DMS53 treated with DMSO at 0.1 percent for 48 hours (cell line): ENCODE results near the gene ZNF282.

Source experiments
- DNase-seq: peaks from one replicate; lab custom pipeline; 2025; ENCODE audit not compliant: unreplicated experiment; lab: John Stamatoyannopoulos, UW

The ZNF282 gene

DNA sequence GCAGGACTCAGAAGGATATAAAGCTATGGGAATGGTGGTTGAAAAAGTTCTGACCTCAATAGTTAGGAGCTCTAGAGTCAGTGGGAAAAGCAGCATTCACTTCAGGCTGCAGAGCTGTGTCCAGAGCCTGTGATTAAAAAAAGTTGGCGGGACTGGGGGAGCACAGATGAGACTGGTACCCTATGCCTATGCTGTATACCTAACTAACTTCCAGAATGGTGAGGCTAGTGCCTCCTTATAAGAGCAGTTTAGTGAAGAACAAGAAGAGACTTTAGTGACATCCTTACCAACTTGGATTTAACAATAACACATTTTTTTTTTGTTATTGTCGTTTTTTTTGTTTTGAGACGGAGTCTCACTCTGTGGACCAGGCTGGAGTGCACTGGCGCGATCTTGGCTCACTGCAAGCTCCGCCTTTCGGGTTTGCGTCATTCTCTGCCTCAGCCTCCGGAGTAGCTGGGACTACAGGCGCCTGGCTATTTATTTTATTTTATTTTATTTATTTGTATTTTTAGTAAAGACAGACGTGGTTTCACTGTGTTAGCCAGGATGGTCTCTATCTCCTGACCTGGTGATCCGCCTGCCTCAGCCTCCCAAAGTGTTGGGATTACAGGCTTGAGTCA, 6.6 kb upstream of the ZNF282 start:
- no peak for DNase-seq

DNA sequence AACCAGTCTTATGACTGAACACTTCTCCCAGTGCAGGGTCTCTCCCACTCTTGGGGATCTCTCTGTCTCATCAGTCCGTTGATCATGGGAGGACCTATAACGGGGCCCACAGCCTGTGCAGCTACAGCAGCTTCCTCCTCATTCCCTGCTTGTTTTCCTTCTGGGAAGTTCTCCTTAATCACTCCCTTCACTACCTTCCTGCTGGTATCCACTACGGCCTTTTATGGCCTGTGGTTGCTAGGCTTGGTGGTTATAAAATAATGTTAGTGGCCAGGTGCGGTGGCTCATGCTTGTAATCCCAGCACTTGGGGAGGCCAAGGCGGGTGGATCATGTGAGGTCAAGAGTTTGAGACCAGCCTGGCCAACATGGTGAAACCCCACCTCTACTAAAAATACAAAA, 3.5 kb upstream of the ZNF282 start:
- no peak for DNase-seq

DNA sequence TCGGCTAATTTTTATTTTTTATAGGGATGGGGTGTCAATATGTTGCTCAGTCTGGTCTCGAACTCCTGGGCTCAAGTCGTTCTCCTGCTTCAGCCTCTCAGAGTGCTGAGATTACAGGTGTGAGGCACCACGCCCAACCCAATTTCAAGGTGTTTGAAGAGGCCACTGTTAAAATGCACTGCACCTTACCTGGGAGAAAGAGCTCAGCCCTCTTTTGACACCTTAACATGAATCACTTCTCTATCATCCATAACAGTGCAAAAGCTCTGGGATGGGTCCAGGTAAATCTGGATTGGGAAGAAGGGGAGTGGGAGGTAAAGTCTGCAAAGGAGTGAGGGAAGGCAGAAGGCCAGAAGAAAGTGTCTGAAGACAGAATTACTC, 557 bp upstream of the ZNF282 start:
- no peak for DNase-seq

DNA sequence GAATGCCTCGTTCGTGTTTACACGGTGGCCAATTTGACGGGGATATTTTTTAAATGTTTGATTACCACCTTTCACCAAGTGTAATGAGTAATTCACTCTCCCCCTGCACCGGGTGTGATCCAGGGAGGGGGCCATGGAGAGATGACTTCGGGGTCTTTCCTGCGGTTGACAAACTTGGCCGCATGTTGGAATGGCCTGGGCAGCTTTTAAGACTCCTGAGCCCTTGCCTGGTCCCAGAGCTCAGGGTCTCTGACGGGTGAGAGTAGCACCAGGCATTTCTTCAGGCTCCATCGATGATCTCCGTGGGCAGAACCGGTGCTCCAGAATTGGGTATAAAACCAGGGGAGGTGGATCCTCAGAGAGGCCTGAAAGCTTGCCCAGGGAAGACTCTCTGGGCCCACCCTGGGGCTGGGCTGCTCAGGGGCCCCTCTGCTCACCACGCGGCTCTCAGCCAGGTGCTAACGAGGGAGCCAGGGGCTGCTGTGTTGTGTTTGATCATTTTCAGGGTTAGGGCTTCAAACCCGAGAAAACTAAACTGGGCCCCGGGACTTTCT, 882 bp downstream of the ZNF282 start:
- no peak for DNase-seq

DNA sequence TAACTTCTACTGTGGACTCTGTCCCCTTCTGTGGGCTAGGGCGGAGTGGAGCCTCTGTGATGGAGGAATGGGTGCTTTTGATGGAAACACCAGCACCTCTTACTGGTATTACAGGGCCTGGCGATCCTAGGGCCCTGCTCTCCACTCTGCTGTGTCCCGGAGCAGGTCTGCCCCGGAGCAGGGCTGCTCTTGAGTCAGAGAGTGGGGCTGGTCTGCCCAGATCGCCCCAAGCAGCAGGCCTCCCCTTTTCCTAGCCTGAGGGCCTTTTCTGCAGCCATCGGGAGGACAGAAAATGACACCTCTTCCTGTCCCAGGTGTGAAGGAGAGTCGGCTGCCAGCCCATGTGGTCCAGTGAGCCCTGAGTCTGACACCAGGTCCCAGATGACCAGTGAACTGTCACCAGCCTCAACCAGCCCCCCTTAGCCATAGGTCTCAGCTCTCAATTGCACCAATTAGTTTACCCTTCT, 1.4 kb downstream of the ZNF282 start:
- DNase-seq: no peak

DNA sequence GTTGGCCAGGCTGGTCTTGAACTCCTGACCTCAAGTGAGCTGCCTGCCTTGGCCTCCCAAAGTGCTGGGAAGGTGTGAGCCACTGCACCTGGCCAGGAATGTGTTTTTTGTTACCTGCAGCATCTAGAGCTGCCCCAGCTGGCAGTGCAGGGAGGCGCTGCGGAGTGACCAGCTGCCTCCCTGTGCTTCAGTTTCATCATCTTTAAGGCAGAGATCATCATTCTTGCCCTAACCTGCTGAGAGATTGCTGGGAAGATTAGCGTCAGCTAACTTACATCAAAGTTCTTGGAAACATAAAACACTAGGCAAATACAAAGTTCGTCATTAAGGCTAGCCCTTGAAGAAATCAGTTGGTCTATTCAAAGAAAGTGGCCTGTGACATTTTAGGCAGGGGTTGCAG, 2.3 kb downstream of the ZNF282 start:
- no peak for DNase-seq

DNA sequence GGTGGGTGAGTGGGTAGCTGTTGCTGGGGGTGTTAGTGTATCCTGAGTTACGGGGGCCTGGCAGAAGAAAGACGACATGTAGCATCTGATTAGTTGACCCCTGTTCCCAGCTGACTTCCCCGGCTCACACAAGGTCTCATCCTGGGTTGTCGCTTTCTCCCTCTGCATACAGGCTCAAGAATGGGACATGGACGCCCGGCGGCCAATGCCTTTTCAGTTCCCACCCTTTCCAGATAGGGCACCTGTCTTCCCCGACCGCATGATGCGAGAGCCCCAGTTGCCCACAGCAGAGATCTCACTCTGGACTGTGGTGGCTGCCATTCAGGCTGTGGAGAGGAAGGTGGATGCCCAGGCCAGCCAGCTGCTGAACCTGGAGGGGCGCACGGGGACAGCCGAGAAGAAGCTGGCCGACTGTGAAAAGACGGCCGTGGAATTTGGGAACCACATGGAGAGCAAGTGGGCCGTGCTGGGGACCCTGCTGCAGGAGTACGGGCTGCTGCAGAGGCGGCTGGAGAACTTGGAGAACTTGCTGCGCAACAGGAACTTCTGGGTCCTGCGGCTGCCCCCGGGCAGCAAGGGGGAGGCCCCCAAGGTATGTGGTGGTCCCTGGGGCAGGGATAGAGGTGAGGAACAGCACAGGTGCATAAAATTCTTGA, 2.9 kb downstream of the ZNF282 start:
- DNase-seq: no peak

DNA sequence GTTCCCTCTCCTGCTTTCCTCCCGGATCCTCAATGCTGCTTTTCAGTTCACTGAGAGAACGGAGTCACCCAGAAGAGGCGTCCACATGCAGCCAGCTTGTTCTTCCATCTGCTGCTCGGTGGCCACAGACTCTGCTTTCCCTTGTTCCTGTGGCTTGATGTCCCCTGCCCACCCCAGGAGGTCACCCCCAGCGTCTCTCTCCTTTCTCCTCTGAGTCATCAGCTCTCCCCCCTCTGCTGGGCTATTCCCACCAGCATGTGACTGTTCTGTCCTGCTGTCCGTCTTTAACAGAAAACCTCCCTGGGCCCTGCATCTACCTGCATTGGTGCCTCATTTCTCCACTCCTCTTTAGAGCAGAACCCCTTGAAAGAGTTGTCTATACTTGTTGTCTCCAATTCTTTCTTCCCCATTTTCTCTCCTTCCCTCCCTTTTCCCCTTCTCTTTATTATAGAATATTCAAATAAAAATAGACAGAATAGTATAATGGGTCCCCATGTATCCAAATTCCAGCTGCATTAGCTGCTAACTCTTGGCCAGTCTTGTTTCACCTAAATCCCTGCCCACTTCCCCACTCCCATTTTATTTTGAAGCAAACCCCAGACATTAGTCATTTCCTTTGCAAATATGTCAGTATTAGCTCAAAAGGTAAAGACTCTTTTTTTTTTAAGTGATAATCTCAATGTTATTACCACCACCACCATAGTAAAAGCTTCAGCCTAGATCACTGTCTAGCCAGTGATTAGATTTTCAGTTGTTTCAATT, 4.1 kb downstream of the ZNF282 start:
- DNase-seq: no peak

DNA sequence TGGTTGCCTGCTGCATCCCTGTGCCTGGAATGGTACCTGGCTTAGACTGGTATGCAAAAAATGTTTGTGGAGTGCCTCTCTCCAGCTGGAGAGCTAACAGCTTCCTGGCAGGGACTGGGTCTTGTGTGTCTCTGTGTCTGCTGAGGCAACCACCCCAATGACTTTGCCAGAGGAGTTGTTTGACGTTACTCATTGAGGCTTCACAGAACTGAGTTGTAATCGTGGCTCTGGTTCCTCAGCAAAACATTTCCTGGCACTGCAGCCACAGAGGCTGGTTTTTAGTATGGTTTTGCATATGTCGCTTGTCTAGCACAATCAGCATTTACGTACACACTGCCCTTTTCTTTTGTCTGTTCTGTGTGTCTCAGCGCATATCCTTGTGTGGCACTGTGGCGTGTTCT, 7.5 kb downstream of the ZNF282 start:
- no peak for DNase-seq

DNA sequence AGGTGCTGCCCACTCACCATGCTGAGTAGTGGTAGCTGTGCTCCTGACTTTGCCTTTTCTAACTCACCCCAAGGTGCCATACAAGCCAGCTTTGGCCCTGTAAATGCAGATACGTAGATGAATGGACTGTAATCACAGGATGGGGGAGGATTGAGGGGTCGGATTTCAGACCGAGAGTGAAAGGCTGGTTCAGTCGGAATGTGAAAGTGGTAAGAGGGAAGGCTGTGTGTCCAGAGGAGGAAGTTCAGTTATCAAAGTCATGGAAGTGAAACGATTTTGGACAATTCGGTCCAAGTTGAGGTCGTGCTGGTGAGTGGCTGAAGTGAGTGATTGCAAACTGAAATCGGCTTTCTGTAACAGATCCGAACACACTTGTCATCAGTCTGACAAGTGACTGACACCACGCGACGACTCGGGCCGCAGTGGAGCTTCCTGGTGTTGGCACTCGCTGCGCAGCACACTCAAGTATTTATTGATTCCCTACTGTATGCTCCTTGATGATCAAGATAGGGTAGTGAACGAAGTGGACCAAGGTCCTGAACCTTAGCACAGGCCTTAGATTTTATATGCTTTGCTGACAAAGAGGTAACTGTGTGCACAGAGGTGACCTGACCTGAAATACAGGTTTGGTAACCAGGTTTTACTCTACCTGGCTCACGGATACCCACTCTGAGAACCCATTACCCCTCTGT, 10.5 kb downstream of the ZNF282 start:
- DNase-seq: no peak

DNA sequence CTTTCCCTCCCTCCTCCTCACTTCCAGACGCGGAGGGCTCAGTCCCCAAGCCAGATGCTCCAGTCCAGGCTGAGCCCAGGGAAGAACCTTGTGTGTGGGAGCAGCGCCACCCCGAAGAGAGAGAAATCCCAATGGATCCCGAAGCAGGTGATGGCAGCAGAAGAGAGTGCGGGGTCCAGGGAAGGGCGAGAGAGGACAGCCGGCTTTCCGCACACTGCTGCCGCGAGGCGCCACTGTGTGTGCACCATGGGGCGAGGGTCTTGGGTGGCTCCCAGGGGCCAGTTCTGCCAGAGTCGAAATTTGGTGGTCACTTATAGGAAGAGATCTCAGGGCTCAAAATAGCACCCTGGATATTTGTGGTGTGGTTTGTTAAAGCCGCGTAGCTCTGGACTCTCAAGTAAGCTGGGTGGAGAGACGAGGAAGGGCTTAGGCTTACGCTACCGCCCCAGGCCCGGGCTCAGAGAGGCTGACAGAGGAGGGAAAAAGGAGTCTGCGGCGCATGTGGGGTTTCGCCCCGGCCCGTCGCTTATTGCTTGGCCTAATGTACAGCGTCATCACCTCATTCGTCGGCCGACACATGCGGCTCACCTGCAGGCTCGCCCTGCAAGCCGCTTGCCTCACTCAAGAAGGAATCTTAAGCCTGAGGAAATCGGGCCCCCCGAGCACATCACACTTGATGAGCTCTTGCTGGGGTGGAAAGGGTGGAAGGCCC, 12.1 kb downstream of the ZNF282 start:
- no peak for DNase-seq

DNA sequence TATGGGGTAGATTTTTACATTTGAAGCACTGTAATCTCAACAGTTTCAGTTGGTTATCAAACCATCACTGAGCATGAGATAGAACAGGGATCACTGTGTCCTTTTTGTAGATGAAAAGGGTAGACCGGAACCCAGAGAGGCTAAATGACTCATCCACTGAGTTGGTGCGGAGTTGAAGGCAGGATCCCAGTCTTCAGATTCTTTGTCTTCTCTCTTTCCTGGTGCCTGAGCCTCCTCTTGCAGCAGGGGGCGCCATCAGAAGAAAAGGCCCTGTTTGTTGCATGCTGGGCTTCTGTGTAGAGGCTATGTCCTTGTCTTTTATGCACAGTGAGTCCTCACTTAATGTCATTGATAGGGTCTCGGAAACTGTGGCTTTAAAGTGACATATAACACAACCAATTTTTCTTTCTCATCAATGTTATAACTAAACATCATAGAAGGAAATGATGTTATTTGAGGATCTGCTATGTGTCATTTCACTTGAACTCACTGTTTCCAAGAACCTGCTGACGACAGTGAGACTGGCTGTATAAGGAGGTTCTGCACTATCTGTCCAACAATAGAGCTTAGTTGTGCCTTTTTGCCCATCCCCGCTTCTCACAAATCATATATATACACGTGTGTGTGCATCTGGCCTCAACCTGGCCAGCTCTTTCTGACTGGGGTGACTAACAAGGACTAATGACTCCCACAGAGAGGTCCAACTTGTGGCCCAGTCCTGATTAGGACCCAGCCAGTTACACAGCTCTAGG, 14.3 kb downstream of the ZNF282 start:
- peak; percentile 29 for DNase-seq

DNA sequence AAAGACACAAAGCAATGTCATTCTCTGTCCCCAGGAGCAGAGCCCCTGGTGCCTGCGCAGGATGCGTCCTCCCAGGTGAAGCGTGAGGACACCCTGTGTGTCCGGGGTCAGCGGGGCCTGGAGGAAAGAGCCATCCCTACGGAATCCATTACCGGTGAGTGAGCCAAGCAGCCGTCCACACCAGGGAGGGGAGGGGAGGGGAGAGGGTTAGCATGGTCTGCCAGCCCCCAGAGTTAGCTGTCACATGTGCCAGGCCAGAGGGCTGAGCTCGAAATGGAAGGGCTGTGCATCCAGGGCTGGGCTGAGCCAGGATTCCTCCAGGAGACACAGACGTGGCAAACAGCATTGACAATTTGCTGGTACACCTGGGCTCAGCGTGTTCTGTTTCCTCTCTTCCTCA, 15.2 kb downstream of the ZNF282 start:
- no peak for DNase-seq

DNA sequence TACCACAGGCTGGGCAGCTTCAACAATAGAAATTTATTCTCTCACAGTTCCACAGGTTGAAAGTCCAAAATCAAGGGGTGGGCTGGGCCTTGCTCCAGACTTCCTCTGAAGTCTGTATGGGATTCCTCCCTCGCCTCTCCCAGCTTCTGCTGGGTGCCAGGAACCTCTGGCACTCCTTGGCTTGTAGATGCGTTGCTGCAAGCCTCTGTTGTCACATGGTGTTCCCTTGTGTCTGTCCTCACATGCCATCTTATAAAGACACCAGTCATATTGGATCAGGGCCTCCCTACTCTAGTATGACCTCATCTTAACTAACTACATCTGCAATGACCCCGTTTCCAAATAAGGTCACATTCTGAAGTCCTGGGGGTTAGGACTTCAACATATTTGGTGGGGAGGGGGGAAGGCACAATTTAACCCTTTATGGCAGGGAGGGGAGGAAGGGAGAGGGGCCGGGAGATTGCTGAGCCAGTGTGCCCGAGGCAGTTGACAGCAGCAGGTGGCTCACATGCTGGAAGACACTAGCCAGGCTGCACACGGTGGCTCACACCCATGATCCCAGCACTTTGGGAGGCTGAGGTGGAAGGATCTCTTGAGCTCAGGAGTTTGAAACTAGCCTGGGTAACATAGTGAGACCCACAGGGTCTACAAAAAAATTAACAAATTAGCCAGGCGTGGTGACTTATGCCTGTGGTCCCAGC, 18.8 kb downstream of the ZNF282 start:
- no peak for DNase-seq

DNA sequence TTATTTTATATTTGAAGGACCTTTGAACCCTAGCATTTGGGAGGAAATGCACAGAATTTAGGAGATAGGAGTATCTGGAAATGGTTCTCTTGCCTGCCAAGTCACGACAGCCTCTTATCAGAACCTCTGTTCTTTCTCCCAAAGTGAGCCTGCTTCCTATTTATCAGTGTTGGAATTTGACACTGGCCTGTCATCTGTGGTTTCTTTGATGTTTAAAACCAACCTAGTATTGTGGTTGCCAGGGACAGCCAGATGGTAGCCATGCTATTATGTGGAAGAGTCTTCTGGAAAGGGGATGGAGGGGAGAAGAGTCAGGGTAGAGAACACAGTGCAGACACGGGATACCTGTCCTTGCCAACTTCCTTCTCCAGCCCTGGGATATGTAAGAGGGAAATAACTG, 21.1 kb downstream of the ZNF282 start:
- DNase-seq: no peak

DNA sequence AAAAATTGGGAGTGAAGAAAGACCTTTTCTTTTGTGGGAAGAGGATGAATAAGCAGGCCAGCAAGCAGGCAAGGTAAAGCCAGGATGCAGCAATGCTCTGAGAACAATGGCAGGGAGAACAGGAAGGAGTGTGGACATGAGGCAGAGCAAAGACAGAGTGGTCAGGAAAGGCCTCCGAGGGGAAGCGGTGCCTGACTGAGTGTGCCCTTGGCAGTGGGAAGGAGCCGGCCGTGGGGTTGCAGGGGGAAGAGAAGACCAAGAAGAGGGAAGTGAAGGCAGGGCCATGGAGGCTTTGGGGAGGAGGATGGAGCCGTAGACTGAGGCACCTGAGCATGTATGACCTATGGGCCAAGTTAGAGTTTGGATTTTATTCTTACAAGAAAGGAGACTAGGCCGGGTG, 22.2 kb downstream of the ZNF282 start:
- DNase-seq: no peak

DNA sequence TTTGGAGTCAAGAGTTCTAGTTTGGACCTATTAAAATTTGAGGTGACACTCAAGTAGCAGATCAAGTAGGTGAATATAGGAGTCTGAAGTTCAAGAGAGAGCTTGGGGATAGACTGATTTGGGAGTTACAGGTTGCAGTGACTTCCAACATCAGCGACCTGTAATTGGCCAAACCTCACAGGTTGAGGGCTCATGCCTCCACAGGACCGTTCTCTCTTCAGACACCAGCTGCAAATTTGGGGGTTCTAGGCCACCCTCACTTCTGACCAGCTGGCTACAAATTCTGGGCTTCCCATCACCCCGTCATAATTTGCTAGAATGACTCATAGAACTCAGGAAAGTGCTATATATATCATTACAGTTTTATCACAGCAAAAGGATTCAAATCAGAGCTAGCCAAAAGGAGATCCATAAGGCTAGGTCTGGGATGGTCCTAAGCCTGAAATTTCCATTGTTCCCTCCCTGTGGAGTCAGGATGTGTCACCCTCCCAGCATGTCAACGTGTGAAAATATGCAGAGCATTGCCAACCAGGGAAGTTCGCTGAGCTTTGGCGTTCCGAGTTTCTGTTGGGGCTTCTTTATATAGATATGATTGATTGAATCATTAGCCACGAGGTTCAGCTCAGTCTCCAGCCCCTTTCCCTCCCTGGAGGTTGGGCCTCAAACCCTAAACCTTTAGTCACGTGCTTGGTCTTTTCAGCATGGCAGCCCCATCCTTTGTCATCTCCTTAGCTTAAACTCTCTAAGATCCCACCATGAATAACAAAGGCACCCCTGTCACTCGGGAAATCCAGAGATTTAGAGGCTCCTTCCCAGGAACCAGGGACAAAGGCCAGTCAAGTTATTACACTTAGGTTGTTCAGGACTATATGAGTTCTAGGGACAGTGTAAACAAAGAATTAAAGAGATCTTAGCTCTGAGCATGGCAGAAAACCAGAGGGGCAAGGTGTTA, 23.4 kb downstream of the ZNF282 start:
- no peak for DNase-seq

DNA sequence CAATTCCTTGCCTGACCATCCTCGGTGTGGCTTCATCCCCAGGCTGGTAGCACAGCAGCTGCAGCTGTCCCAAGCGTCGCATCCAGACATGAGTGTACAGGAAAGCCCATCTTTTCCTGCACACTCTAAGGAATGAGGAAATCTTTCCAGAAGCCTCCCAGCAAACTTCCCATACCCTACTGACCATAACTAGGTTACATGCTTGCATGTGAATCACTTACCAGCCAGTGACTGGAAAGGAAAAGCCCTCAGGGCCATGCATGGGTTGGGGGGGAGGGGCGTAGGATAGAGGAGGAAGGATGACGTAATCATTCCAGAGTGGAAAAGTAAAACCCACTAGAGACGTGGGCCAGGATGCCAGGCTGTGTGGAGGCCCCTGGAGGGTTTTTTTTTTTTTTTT, 25.2 kb downstream of the ZNF282 start:
- DNase-seq: no peak
